GM23248 (cell line): ENCODE measurements around the gene MUC13. TPM values are rescaled to one million over a fixed set of nuclear protein-coding genes. Genes with fewer than 3 reads are reported as not detected.

Source experiments
- DNase-seq: peaks from one replicate; pipeline ENCODE4 v3.0.0-alpha.2; 2015
- H2AFZ ChIP-seq: fragments of 200-600 bp; sonication (generic); 2 replicates; pipeline ENCODE4 v1.6.1; 2016; ENCODE audit warnings: antibody characterized with exemption
- H3F3A ChIP-seq: fragments of 200-600 bp; sonication (generic); 2 replicates; pipeline ENCODE4 v1.6.1; 2016; ENCODE audit warnings: mild to moderate bottlenecking, antibody characterized with exemption, mixed run types; ENCODE audit not compliant: insufficient read depth
- H3K27ac ChIP-seq: fragments of 200-600 bp; sonication (generic); 2 replicates; pipeline ENCODE4 v1.5.1; 2016; ENCODE audit warnings: mild to moderate bottlenecking
- H3K27me3 ChIP-seq: fragments of 200-600 bp; sonication (generic); replicated peaks from 2 replicates; pipeline ENCODE4 v1.6.1; 2016; ENCODE audit warnings: mild to moderate bottlenecking; ENCODE audit not compliant: insufficient read depth
- H3K36me3 ChIP-seq: fragments of 200-600 bp; sonication (generic); 2 replicates; pipeline ENCODE4 v1.6.1; 2016; ENCODE audit warnings: low read depth, mild to moderate bottlenecking
- H3K4me1 ChIP-seq: fragments of 200-600 bp; sonication (generic); 2 replicates; pipeline ENCODE4 v1.6.1; 2016; ENCODE audit warnings: mild to moderate bottlenecking; ENCODE audit not compliant: insufficient read depth
- H3K4me2 ChIP-seq: fragments of 200-600 bp; sonication (generic); one replicate; pipeline ENCODE4 v1.6.1; 2016; ENCODE audit warnings: mild to moderate bottlenecking; ENCODE audit not compliant: unreplicated experiment
- H3K4me3 ChIP-seq: fragments of 200-600 bp; sonication (generic); 2 replicates; pipeline ENCODE4 v1.5.1; 2016; ENCODE audit warnings: mild to moderate bottlenecking
- H3K79me2 ChIP-seq: fragments of 200-600 bp; sonication (generic); 2 replicates; pipeline ENCODE4 v1.6.1; 2016; ENCODE audit warnings: mild to moderate bottlenecking; ENCODE audit not compliant: insufficient read depth
- H3K9ac ChIP-seq: fragments of 200-600 bp; sonication (generic); 2 replicates; pipeline ENCODE4 v1.6.1; 2016; ENCODE audit warnings: mild to moderate bottlenecking
- H3K9me2 ChIP-seq: fragments of 200-600 bp; sonication (generic); 2 replicates; pipeline ENCODE4 v1.6.1; 2016; ENCODE audit warnings: mixed run types, mild to moderate bottlenecking, moderate library complexity; ENCODE audit not compliant: insufficient read depth
- H3K9me3 ChIP-seq: fragments of 200-600 bp; sonication (generic); one replicate; pipeline ENCODE4 v1.6.1; 2017; ENCODE audit warnings: low read depth
- H4K20me1 ChIP-seq: fragments of 200-600 bp; sonication (generic); 2 replicates; pipeline ENCODE4 v1.6.0; 2016; ENCODE audit not compliant: insufficient read depth
- EZH2 ChIP-seq: fragments of 200-600 bp; sonication (generic); IDR thresholded peaks from 2 replicates; pipeline ENCODE4 v1.6.1; 2018; ENCODE audit warnings: antibody characterized with exemption, mild to moderate bottlenecking; ENCODE audit not compliant: insufficient read depth, poor library complexity, severe bottlenecking
- EZH2phosphoT487 ChIP-seq: fragments of 200-600 bp; sonication (generic); IDR thresholded peaks from 2 replicates; pipeline ENCODE4 v1.6.1; 2018; ENCODE audit warnings: antibody characterized with exemption, moderate library complexity, mild to moderate bottlenecking, low read depth; ENCODE audit not compliant: insufficient read depth
- WGBS, 2 experiments: methylation state at CpG; one replicate each; pipeline ENCODE4 v1.1.6; 2015 to 2017; ENCODE audit warnings: low lambda C conversion rate in 2 of 2, low coverage in 1 of 2; ENCODE audit errors: missing lambda C conversion rate in 2 of 2; 5-methylcytosine and 5-hydroxymethylcytosine counted together
- in situ Hi-C: fragments of 300-500 bp; cut with MboI; formaldehyde crosslinking; loops from 2 replicates; pipeline ENCODE4 v1.15.0; 2020
- polyA plus RNA-seq: library from polyadenylated mRNA; unstranded; fragments of >200 nt; fragmentation: Nextera tagmentation; extraction: Ambion mirVana; gene quantifications from 2 replicates; pipeline ENCODE4 v1.2.1, GENCODE V29; 2016
- total RNA-seq: library from RNA; depleted of rRNA; stranded (reverse); fragments of >200 nt; shearing (Covaris generic); gene quantifications from 2 replicates; pipeline ENCODE4 v1.2.3, GENCODE V29; 2014

Gene MUC13
- total and polyA plus RNA-seq, 2 experiments from 2014 or later, result 0.18 to 0.32 TPM

DNA sequence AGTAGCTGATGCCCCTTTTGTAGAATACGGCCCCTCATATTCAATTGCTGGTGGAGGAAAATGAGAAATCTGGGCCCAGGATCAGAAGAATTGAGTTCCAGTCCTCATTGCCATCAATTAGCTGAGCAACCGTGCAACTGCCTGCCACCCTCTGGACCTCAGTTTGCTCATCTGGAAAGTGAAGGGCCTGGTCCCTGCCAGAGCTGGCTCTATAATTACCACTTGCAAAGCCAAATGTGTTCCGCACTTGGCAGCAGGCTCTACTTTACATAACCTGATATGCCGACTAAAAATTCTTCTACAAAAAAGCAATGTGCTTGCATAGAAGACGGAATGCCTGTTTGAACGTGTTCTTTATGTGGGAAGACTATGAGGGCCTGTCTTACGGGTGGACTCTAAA lies 38.8 kb downstream of the MUC13 start:
- Histone ChIP-seq H3K4me3 (no peak overlapping the region), H3K27me3 (no peaks in the 10 kb centered on the region), H3K27ac (no peak overlapping the region), H3K4me2 (no peak overlapping the region), H3F3A (no peaks in the 10 kb centered on the region), H3K36me3 (no peaks in the 10 kb centered on the region), H3K4me1 (0 out of 2 replicates have a peak, but pooled peaks cover 1% of the 10 kb centered on the region), H3K9me3 (no peaks in the 10 kb centered on the region), H3K9ac (no peak overlapping the region), H3K9me2 (no peaks in the 10 kb centered on the region), H4K20me1 (no peaks in the 10 kb centered on the region), H2AFZ (no peak overlapping the region), H3K79me2 (no peaks in the 10 kb centered on the region)
- in situ Hi-C loops, result no loop called here
- 66 to 71% methylated on average over 7 of the region's 7 CpGs for WGBS, 2 experiments
- TF ChIP-seq EZH2 (no peak), EZH2phosphoT487 (no peak)
- DNase-seq, result no peak

DNA sequence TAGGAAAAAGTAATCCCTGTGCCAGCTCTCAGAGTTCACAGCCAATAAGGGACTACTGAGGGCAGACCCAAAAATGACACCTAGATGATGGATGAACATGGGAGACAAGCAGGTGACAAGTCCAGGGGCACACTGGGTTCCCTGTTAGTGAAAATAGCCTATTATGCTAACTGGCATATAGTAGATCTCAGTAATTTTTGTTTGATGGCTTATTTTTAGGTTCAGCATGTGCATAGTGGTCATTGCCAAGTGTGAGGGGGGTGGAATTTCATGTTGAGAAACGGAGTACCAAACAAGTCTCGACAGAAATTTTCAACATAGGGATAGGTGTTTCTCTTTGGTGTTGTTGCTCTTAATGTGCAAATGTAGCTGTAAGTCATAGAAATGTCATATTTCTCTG lies 41.0 kb downstream of the MUC13 start:
- H3K9ac ChIP-seq, result no peak overlapping the region
- H3F3A ChIP-seq, result peaks cover 7% of the 10 kb centered on the region
- H3K27me3 ChIP-seq, result no peaks in the 10 kb centered on the region
- no peak overlapping the region for H3K27ac ChIP-seq
- no peaks in the 10 kb centered on the region for H3K36me3 ChIP-seq
- WGBS, 2 experiments, result 64 to 74% methylated on average over 2 of the region's 2 CpGs
- TF ChIP-seq EZH2phosphoT487, result no peak
- no peak for TF ChIP-seq EZH2
- H3K4me3 ChIP-seq, result no peak overlapping the region
- no peaks in the 10 kb centered on the region for H3K79me2 ChIP-seq
- H2AFZ ChIP-seq, result no peak overlapping the region
- in situ Hi-C loops, result no loop called here
- H3K4me2 ChIP-seq, result no peak overlapping the region
- no peak for DNase-seq
- no peaks in the 10 kb centered on the region for H3K9me3 ChIP-seq
- no peaks in the 10 kb centered on the region for H3K4me1 ChIP-seq
- H4K20me1 ChIP-seq, result no peaks in the 10 kb centered on the region
- no peaks in the 10 kb centered on the region for H3K9me2 ChIP-seq

DNA sequence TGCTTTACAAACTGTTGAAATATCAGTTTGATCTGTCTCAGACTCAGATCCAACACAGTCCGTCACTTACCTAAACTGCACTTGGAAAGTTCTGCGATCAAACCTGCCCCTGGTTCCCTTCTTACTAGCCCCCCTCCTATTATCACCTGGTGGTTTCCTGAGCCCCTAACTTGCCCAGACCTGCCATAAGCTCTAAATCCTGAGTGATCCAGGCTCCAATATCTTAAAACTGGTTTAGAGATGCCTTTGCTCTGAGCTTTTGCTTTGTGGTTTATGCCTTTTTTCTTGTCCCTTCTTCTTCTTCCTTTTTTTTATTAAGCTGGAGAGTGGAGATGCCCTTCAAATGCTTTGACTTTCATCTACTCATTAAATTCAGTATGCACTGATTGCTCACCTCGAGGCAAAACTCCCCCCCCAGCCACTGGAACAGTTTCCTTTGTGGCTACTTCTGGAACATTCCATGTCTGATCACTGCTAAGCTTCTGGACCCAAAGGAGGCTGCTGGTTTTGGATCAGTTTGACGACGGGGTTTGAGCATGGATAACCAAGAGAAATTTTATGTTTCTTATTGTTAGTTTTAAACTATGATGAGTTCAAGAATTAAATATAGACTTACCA lies 43.9 kb downstream of the MUC13 start:
- 79 to 80% methylated on average over 5 of the region's 5 CpGs for WGBS, 2 experiments
- no peak overlapping the region for H2AFZ ChIP-seq
- H3K9me2 ChIP-seq, result no peaks in the 10 kb centered on the region
- H3K9ac ChIP-seq, result no peak overlapping the region
- H3K9me3 ChIP-seq, result no peaks in the 10 kb centered on the region
- H4K20me1 ChIP-seq, result no peaks in the 10 kb centered on the region
- no peaks in the 10 kb centered on the region for H3K4me1 ChIP-seq
- DNase-seq, result no peak
- in situ Hi-C loops, result no loop called here
- H3K4me3 ChIP-seq, result no peak overlapping the region
- no peak for TF ChIP-seq EZH2
- TF ChIP-seq EZH2phosphoT487, result no peak
- H3F3A ChIP-seq, result peaks cover 17% of the 10 kb centered on the region
- H3K4me2 ChIP-seq, result no peak overlapping the region
- peaks cover 4% of the 10 kb centered on the region for H3K79me2 ChIP-seq
- H3K27me3 ChIP-seq, result no peaks in the 10 kb centered on the region
- H3K27ac ChIP-seq, result no peak overlapping the region
- H3K36me3 ChIP-seq, result no peaks in the 10 kb centered on the region

DNA sequence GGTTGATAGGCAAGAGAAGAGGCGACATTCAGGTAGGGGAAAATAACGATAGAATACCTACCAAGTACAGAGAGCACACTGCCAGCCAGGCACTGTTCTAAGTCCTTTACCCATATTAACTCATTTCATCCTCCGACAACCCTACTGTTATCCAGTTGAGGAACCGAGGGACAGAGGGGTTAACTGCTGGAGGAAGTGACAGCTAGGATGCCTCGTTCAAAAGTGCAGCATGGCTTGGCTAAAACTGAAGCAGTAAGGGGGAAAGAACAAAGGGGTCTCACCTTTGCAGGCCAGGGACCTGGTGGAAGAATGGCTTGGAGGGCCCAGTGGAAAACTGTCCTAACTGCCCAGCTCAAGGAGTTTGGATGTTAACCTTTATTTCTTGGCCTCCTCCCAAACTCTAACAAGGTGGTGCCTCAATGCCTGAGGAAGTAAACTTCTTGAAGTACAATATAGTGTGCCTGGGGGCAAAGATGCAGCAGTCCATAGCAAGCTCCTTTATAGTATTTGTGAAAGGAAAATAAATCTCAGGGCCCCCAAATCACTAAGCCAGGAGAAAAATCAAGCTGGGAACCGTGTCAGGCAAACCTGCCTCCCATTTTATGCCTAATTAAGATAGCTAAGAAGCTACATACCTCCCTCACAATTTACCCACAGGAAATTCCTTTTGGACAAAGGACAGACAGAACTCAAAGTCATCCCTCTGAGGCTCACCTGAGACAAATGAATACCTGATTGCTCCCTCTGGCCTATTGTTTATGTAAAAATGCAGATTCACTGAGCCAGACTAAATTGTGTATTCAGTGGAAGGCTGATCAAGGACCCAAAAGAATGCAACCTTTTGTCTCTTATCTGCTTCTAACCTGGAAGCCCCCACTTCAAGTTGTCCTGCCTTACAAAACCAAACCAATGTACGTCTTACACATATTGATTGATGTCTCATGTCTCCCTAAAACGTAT lies 45.8 kb downstream of the MUC13 start:
- Histone ChIP-seq H3K79me2 (peaks cover 23% of the 10 kb centered on the region), H3K9ac (no peak overlapping the region), H3K4me3 (no peak overlapping the region), H3K9me3 (no peaks in the 10 kb centered on the region), H3K4me2 (no peak overlapping the region), H2AFZ (no peak overlapping the region), H3K36me3 (no peaks in the 10 kb centered on the region), H3K27me3 (no peaks in the 10 kb centered on the region), H3K9me2 (no peaks in the 10 kb centered on the region), H3K4me1 (peaks cover 15% of the 10 kb centered on the region), H3F3A (peaks cover 28% of the 10 kb centered on the region), H4K20me1 (no peaks in the 10 kb centered on the region), H3K27ac (no peak overlapping the region)
- no peak for DNase-seq
- in situ Hi-C loops, result loop anchor here (10.0 kb wide), 1 partner anchor 94 kb away; no protein-coding TSS in a partner anchor
- WGBS, 2 experiments, result 67 to 71% methylated on average over 8 of the region's 8 CpGs
- TF ChIP-seq EZH2phosphoT487 (no peak), EZH2 (no peak)
